Fibroblast of pulmonary artery (primary cell): ENCODE results near the gene ADARB2.

Source experiments
- DNase-seq: peaks from one replicate; pipeline ENCODE4 v3.0.0-alpha.2; 2010; ENCODE audit warnings: low read depth
- H3K4me3 ChIP-seq: replicated peaks from 2 replicates; pipeline ENCODE4 v1.5.1; 2011; ENCODE audit warnings: low read depth, mild to moderate bottlenecking, control low read depth, low read length, moderate library complexity
- TF ChIP-seq, protein P1 (sequence below): IDR thresholded peaks from 2 replicates; pipeline ENCODE4 v1.5.1; 2011; ENCODE audit warnings: mild to moderate bottlenecking, control low read depth, low read length, inconsistent platforms; ENCODE audit errors: missing control alignments

The ADARB2 gene

DNA sequence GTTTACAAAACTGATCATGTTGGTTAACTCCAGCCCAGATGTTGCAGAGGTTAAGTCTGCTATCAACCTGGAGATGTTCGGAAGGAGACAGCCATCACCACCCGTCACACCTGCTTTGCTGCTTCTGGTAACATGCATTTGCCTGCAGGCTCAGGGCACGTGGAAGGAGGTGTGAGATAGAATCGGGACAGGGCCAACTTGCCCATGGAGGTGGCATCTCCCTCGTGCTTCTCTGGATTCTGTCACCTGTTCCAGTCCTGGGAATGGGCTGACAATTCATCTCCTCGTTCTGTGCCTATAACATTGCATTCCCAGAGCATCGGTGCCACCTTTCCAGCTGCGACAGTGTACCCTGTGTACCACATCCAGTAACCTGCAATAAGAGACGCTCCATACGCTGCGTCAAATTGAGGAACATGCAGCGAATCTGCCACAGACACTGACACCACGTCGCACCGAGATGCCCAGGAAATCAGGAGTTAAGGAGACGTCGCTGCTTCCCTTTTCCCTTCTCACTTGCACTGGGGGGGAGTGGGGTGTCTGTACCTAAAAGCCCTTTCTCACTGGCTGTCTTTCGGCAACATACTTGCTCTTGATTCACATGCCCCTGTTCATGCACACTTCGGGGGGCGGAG, 65.8 kb downstream of the ADARB2 start:
- H3K4me3 ChIP-seq = no peak overlapping the region
- TF ChIP-seq, protein P1, sequence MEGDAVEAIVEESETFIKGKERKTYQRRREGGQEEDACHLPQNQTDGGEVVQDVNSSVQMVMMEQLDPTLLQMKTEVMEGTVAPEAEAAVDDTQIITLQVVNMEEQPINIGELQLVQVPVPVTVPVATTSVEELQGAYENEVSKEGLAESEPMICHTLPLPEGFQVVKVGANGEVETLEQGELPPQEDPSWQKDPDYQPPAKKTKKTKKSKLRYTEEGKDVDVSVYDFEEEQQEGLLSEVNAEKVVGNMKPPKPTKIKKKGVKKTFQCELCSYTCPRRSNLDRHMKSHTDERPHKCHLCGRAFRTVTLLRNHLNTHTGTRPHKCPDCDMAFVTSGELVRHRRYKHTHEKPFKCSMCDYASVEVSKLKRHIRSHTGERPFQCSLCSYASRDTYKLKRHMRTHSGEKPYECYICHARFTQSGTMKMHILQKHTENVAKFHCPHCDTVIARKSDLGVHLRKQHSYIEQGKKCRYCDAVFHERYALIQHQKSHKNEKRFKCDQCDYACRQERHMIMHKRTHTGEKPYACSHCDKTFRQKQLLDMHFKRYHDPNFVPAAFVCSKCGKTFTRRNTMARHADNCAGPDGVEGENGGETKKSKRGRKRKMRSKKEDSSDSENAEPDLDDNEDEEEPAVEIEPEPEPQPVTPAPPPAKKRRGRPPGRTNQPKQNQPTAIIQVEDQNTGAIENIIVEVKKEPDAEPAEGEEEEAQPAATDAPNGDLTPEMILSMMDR = no peak
- DNase-seq = no peak

- TF ChIP-seq, protein P1 = no peak
- no peak for DNase-seq
- no peak overlapping the region for H3K4me3 ChIP-seq
These were observed 66.6 kb downstream of the ADARB2 start for GRCh38 chr10:1670541-1671365.

GRCh38 chr10:1669433-1669832, 67.9 kb downstream of the ADARB2 start:
- no peak for DNase-seq
- no peak overlapping the region for H3K4me3 ChIP-seq
- TF ChIP-seq, protein P1 = no peak

DNA sequence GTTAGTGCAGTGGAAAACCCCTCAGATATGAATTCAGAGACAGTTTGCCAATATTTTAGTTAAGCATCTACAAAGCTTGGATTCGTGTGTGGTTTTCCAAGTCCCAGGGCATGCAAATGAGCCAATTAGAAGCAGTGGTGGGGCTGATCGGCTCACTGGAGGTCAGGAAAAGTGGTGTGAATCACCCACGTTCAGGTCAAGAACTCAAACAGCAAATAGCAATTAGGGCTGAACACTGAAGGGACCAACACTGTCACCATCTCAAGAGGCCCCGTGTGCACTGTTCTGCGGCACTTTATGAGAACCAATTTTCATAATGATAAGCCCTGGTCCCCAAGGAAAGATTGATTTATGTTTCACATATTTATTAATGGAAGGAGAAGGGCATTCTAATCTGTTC, 68.9 kb downstream of the ADARB2 start:
- no peak overlapping the region for H3K4me3 ChIP-seq
- TF ChIP-seq, protein P1 = no peak
- no peak for DNase-seq

GRCh38 chr10:1667392-1667791, 69.9 kb downstream of the ADARB2 start:
- no peak for DNase-seq
- H3K4me3 ChIP-seq = no peak overlapping the region
- TF ChIP-seq, protein P1 = no peak

DNA sequence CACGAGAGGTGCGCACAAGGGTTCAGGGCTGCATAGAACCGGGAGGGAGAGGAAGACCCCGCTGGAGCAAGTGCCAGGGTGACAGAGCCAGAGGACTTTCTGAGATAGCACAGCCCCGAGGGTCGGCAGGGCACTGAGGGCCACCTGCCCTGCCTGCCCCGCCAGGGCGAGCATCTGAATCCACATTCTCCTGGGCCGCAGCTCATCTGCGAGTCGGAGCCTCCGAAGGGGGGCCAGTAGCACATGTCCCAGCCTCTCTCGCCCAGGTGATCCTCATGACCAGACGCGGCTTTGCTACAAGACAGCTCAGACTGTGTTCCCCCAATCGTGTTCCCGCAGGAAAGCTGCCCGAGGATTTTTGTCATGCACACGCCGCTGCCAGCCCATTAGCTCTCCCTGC, 71.2 kb downstream of the ADARB2 start:
- H3K4me3 ChIP-seq = no peak overlapping the region
- TF ChIP-seq, protein P1 = no peak
- no peak for DNase-seq

GRCh38 chr10:1665681-1666080, 71.6 kb downstream of the ADARB2 start:
- DNase-seq = no peak
- no peak overlapping the region for H3K4me3 ChIP-seq
- TF ChIP-seq, protein P1 = no peak
